A549 (cell line): Measurements from ENCODE around the gene SLC22A13.

Experiments used
- BHLHE40 ChIP-seq: IDR thresholded peaks from 2 replicates; pipeline ENCODE4 v1.6.1; 2012; ENCODE audit warnings: low read depth, low read length, inconsistent platforms
- CBX8 ChIP-seq: fragments of 200-600 bp; sonication (generic); IDR thresholded peaks from 2 replicates; pipeline ENCODE4 v1.6.1; 2016
- EP300 ChIP-seq, 2 experiments: fragments of >200 bp; sonication (Bioruptor Twin); formaldehyde crosslinking; IDR thresholded peaks; 2 replicates in 1 of 2; 3 replicates in 1 of 2; pipeline ENCODE4 v1.6.1; 2016 to 2017
- KDM5A ChIP-seq: fragments of 200-600 bp; sonication (generic); IDR thresholded peaks from 2 replicates; pipeline ENCODE4 v1.6.1; 2016; ENCODE audit warnings: antibody characterized with exemption, mild to moderate bottlenecking
- MAZ ChIP-seq: fragments of 150-350 bp; IDR thresholded peaks from 2 replicates; pipeline ENCODE4 v1.6.1; 2014; ENCODE audit warnings: antibody characterized with exemption, low read depth, low read length, borderline replicate concordance
- MYC ChIP-seq: IDR thresholded peaks from 2 replicates; pipeline ENCODE4 v1.6.1; 2012; ENCODE audit warnings: mild to moderate bottlenecking, inconsistent platforms, low read length, improper control_type of control experiment, borderline replicate concordance
- POLR2A ChIP-seq: IDR thresholded peaks from 2 replicates; pipeline ENCODE4 v1.6.1; 2012; ENCODE audit warnings: mild to moderate bottlenecking, low read length
- RFX5 ChIP-seq: fragments of 450-650 bp; IDR thresholded peaks from 2 replicates; pipeline ENCODE4 v1.7.1; 2014; ENCODE audit warnings: antibody characterized with exemption, mild to moderate bottlenecking, moderate library complexity
- SMC3 ChIP-seq: fragments of >200 bp; sonication (Bioruptor Twin); formaldehyde crosslinking; IDR thresholded peaks from 3 replicates; pipeline ENCODE4 v1.6.1; 2018; ENCODE audit warnings: inconsistent platforms
- TF ChIP-seq, protein P1 (sequence below): fragments of 250-450 bp; sonication (Bioruptor Pico); IDR thresholded peaks from 2 replicates; pipeline ENCODE4 v1.5.0; 2021; ENCODE audit warnings: mild to moderate bottlenecking, moderate library complexity, borderline replicate concordance
- TF ChIP-seq, protein P2 (sequence below): fragments of >200 bp; sonication (Bioruptor Twin); formaldehyde crosslinking; IDR thresholded peaks from 3 replicates; pipeline ENCODE4 v1.5.1; 2016
- TF ChIP-seq, protein P3 (sequence below): IDR thresholded peaks from 2 replicates; pipeline ENCODE4 v1.6.1; 2012

DNA sequence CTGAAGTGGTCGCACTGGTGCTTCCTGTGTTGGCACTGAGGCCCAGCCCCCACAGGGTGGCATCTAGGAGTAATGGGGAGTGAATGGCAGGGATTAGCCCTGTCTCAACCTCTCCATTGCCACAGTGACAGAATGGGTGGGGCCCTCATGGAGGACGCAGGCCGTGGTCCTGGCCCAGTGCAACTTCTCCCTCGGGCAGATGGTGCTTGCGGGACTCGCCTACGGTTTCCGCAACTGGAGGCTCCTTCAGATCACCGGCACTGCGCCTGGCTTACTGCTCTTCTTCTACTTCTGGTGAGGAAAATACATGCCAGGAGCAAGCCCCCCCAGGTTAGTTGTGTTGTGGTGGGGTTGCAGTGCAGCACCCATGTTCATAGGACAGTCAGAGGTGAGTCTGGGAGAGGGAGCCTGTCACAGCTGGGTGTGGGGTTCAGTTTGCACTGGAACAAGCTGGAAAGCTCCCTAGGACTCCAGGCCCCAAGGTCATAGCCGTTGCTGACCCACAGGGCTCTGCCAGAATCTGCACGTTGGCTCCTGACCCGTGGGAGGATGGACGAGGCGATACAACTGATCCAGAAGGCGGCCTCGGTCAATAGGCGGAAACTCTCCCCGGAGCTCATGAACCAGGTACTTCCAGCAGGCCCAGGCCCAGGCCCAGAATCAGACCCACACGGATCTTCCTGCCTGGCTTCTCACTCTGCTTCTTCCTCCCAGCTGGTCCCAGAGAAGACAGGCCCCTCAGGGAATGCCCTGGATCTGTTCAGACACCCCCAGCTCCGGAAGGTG is 9.4 kb downstream of the SLC22A13 start:
- TF ChIP-seq POLR2A = no peak
- TF ChIP-seq, protein P1, sequence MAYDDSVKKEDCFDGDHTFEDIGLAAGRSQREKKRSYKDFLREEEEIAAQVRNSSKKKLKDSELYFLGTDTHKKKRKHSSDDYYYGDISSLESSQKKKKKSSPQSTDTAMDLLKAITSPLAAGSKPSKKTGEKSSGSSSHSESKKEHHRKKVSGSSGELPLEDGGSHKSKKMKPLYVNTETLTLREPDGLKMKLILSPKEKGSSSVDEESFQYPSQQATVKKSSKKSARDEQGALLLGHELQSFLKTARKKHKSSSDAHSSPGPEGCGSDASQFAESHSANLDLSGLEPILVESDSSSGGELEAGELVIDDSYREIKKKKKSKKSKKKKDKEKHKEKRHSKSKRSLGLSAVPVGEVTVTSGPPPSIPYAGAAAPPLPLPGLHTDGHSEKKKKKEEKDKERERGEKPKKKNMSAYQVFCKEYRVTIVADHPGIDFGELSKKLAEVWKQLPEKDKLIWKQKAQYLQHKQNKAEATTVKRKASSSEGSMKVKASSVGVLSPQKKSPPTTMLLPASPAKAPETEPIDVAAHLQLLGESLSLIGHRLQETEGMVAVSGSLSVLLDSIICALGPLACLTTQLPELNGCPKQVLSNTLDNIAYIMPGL (CRISPR knock-in tag) = no peak
- TF ChIP-seq, protein P2, sequence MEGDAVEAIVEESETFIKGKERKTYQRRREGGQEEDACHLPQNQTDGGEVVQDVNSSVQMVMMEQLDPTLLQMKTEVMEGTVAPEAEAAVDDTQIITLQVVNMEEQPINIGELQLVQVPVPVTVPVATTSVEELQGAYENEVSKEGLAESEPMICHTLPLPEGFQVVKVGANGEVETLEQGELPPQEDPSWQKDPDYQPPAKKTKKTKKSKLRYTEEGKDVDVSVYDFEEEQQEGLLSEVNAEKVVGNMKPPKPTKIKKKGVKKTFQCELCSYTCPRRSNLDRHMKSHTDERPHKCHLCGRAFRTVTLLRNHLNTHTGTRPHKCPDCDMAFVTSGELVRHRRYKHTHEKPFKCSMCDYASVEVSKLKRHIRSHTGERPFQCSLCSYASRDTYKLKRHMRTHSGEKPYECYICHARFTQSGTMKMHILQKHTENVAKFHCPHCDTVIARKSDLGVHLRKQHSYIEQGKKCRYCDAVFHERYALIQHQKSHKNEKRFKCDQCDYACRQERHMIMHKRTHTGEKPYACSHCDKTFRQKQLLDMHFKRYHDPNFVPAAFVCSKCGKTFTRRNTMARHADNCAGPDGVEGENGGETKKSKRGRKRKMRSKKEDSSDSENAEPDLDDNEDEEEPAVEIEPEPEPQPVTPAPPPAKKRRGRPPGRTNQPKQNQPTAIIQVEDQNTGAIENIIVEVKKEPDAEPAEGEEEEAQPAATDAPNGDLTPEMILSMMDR = no peak
- no peak for TF ChIP-seq EP300 (IDR thresholded peaks at IDR 0.05)
- no peak for TF ChIP-seq BHLHE40
- TF ChIP-seq, protein P3, sequence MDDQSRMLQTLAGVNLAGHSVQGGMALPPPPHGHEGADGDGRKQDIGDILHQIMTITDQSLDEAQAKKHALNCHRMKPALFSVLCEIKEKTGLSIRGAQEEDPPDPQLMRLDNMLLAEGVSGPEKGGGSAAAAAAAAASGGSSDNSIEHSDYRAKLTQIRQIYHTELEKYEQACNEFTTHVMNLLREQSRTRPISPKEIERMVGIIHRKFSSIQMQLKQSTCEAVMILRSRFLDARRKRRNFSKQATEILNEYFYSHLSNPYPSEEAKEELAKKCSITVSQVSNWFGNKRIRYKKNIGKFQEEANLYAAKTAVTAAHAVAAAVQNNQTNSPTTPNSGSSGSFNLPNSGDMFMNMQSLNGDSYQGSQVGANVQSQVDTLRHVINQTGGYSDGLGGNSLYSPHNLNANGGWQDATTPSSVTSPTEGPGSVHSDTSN = no peak
- TF ChIP-seq MYC = no peak
- no peak for TF ChIP-seq KDM5A
- no peak for TF ChIP-seq CBX8
- TF ChIP-seq SMC3 = no peak
- TF ChIP-seq MAZ = no peak
- TF ChIP-seq RFX5 = no peak
